Activated T-helper 1 cell treated with Interleukin-2 at 50 U/mL for 16 hours (primary cell): ENCODE measurements around the gene GPX2.

ENCODE experiments used
- DNase-seq: peaks from one replicate; pipeline ENCODE4 v3.0.0-alpha.2; 2020; ENCODE audit warnings: low read depth

Gene GPX2

GRCh38 chr14:64942531-64943111, at the start of gene GPX2:
TSS of gene GPX2 (minus strand) at chr14:64942745. CDS start at chr14:64942726, 19 bp downstream.
- no peak for DNase-seq

DNA sequence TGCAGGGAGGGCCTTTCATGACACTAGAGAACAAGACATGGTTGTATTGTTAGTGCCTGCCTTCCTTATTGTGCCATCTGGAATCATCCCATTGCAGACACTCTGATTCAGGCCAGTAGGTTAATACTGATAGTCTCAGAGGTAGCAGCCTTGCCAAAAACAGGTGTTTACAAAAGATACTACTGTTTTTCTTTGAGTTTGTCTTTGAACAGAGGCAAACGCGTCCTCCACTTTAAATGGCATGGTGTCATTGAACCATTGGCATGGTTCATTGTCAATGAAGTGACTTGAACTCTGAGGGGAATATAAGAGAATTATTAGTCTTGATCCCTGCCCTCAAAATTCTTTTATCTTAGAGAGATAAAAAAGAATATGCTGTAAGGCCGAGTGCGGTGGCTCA, 48.4 kb upstream of the GPX2 start:
- DNase-seq, result no peak

DNA sequence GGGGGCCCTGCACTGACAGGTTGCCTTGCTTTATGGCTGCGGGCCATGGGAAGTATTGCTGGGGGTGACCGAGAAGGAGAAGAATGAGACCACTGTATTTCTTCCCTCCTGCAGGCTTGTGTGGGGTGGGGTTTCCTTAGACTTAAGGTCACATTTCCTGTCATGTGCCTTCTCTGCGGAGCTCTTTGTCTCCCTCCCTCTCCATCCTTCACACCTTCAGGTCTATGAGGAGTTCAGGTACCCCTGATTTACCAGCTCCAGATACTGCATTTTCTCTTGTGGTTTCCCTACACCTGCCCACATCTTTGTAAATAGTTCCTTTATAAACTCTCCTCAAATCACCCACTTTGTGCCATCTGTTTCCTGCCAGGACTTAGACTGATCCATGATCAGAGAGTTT, 47.8 kb upstream of the GPX2 start:
- no peak for DNase-seq

GRCh38 chr14:64987438-64987767, 44.9 kb upstream of the GPX2 start:
- DNase-seq, result no peak

DNA sequence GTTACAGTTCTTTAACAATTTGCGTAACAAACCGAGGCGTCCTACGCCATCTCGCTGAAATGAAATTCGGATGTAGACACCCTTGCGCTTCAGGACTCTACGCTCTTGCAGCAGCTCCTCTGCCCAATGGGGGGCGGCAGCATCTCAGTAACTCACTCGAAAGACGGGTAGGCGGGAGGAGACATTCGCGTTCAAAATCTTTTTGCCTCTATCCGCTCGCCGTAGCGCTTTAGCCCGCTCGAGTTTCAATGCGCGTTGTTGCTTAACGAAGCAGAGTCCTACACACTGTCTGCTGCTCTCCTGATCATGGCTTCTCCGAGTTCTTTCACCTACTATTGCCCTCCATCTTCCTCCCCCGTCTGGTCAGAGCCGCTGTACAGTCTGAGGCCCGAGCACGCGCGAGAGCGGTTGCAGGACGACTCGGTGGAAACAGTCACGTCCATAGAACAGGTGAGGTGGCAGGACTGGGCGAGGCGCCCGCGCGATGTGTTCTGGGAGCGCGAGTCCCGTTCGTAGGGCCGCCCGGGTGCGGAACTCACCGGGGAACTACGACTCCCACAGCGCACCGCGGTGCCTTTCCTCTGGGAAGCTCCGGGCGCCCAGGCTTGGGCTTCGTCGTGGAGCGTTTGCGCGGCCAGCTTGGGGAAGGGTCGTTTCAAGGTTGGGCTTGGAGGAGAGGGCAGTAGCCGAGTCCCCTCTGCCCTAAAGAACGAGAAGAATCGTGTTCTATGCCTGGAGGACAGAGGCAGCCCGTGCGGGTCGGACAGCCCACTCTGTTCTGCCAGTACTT, 44.3 kb upstream of the GPX2 start, which contains the start of gene FNTB:
TSS of gene FNTB (plus strand) at position 248 of the 790 bp plus-strand sequence. CDS start at position 307, 59 bp downstream.
- DNase-seq, result peak; percentile 82

GRCh38 chr14:64983439-64984310, 41.1 kb upstream of the GPX2 start:
- no peak for DNase-seq

DNA sequence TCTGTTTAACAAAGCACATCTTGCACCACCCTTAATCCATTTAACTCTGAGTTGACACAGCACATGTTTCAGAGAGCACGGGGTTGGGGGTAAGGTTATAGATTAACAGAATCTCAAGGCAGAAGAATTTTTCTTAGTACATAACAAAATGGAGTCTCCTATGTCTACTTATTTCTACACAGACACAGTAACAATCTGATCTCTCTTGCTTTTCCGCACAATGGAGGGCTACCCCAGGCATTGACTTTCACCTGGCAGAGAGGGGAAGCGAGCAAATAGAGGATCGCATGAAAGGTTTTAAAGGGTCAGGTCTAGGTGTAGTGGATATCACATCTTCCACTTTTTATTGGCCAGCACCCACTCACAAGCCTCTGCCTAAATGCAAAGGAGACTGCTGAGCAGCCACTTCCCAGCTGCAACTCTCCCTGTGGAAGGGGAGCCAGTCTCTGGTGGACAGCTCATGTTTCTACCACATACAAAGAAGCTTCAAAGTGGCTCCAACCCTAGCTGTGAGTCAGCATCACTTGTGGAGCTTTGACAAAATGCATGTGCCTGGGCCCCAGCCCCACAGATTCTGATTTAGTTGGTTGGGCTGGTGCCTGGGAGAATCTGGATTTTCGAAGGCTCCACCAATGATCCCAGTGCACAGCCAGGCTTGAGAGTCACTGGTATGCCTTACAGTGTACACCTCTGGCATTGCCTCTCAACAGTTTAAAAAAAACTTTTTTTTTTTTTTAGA, 37.0 kb upstream of the GPX2 start:
- no peak for DNase-seq

- no peak for DNase-seq
Observed at GRCh38 chr14:64974563-64974962, 32.0 kb upstream of the GPX2 start.

DNA sequence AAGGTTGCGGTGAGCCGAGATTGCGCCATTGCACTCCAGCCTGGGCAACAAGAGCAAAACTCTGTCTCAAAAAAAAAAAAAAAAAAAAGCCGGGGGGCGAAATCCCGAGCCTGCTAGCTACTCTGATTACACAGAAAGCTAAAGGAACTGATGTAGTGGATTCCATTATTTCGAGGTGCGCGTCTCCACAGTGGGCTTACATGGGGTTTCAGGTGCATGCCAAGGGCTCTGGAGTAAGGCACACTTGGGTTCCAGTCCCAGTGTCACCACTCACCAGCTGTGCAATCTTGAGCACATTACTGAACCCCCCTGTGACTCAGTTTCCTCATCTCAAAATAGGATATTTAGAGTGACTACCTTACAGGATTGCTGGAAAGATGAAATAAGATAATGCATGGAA, 31.3 kb upstream of the GPX2 start:
- no peak for DNase-seq

- DNase-seq, result no peak
Observed at GRCh38 chr14:64973026-64973442, 30.5 kb upstream of the GPX2 start.

DNA sequence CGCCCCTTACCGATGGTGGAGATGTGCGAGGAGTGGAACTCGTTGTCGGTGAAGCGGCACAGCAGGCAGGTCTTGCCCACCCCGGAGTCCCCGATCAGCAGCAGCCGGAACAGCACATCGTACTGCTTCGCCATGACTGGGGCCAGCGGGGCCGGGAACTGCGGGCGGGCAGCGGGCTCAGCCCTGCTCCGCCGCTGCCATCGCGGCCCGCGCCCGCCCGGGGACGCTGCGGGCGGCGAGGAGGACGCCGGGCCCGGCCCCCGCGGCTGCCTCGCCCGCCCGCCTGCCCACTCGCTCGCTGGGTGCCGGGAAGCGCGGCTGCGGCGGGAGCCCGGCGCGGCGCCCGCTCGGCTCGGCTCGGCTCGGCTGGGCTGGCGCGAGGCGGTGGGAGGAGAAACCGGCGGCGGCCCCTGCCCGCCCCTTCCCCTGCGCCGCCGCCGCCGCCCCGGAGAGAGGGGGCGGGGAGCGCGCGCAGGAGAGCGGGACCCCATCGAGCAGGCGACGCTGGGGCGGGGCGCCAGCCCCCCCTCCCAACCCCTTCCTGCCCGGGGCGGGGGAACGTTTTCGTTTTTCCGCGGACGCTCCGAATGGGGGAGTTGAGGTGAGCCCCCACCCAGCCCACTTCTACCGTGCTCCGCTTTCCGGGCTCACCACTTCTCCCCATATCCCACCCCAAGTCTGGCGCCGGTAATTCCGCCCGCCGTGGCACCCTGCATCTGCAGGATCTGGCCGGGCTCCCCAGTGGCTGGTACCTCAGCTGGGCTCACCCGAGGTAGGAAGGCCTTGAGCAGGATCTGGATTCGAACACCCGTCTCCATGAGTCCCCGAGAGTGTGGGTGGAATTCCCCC, 29.6 kb upstream of the GPX2 start, which contains the start of gene RAB15:
TSS of gene RAB15 (minus strand) at position 394 of the 849 bp plus-strand sequence. CDS start at position 134, 260 bp downstream.
- peak; percentile 30 for DNase-seq

- DNase-seq, result no peak
Observed at GRCh38 chr14:64971491-64971942, 29.0 kb upstream of the GPX2 start.

- DNase-seq, result no peak
Observed at GRCh38 chr14:64970776-64971477, 28.4 kb upstream of the GPX2 start.

GRCh38 chr14:64970041-64970440, 27.5 kb upstream of the GPX2 start:
- DNase-seq, result no peak

GRCh38 chr14:64968651-64969050, 26.1 kb upstream of the GPX2 start:
- no peak for DNase-seq

- no peak for DNase-seq
Observed at GRCh38 chr14:64968167-64968566, 25.6 kb upstream of the GPX2 start.

DNA sequence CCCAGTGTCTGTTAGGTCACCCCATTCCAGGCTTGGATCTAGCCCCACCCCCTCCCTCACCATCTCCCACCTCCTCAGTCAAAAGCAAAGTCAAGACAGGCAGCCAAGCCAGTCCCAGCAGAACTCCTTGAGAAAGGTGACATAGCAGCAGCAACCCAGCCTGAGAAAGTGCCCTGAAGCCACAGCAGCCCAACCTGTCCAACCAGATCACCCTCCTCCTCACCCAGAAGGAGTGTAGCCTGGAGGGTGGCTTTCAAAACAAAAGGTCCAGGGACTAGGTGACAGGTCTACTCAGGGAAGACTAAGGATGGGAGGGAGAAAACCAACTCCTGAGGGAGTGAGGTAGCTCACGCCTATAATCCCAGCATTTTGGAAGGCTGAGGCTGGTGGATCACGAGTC, 24.4 kb upstream of the GPX2 start:
- no peak for DNase-seq

DNA sequence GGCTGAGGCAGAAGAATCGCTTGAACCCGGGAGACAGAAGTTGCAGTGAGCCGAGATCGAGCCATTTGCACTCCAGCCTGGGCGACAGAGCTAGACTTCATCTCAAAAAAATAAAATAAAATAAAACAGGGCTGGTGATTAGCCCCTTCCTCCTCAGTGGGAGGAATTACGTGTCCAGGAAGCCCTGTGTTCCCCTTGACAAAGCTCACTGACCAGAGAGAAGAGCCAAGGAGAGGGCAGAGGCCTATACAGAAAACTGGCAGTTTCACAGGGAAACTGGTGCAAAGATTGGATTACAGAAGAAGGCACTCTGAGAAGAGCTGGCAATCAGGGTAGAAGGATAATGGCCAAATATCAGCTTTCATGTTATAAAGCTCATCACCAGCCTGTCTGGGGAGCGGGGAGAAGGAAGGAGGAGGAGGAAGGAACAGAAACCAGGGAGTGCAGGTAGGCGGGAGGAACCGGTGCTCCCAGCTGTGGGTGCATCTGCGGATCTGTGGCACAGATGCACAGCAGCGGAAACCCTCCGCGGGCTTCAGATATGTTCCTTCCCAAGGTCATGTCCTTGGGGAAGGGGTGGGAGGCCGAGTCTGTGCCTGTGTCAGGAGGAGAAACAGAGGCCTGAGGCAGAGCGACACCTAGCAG, 22.9 kb upstream of the GPX2 start:
- no peak for DNase-seq

DNA sequence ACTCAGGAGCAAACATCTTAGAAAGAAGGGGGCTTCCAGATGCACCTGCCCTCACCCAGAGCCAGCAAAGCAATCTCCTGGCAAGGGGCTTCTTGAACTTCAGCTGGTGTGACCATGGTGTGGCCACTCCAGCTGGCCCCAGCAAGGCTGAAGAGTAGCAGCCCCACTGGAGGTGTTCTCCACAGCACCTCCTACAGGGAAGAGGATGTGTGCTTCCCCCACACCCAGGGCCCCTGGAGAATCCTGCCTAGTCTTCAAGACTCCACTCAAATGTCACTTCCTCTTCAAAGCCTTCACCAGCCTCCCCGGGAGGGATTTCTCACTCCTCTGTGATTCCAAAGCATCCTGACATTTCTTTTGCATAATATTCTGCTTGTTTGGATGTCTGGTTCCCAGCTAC, 21.1 kb upstream of the GPX2 start:
- DNase-seq, result no peak

DNA sequence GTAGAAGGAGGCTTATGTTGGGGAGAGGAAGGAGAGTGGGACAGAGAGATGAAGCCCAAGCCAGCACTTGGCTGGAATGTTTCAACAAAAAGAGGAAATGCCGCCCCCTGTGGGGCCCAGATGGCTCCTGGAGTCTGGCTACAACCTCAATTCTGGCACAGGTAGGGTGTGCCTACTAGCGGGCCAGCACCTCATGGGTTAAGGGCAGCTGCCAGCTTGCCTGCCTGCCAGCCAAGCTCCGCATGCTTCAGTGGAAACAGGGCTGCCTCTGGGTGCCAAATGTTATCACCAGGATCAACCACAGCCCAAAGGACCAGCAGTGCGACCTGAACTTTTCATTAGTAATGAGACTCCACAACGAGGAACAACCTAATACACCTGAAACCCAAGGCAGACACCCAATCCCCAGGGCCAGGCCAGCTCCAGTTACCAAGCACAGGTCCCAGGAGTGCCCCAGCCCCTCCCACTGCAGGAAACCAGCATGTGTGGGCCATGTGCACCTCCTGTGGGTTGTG, 18.3 kb upstream of the GPX2 start:
- no peak for DNase-seq
